Stomach (tissue), 9 donors: ENCODE measurements around the gene KCNJ5. TPM values are rescaled to one million over a fixed set of nuclear protein-coding genes. Genes with fewer than 3 reads are reported as not detected.

Experiments
- DNase-seq, 2 donors: peaks; one replicate each; pipeline versions ENCODE4 v3.0.0 to v3.0.0-alpha.2; 2013 to 2019
- H3K27ac ChIP-seq, 5 donors: fragments of 200-600 bp in 4 of 5; sonication (generic) in 4 of 5; one replicate each; pipeline ENCODE4 v1.5.1; 2013 to 2019; ENCODE audit warnings: mild to moderate bottlenecking in 1 of 5, moderate library complexity in 1 of 5
- H3K27me3 ChIP-seq, 3 donors: fragments of 200-600 bp; sonication (generic); one replicate each; pipeline ENCODE4 v1.5.1; 2017 to 2019; ENCODE audit warnings: mixed run types in 1 of 3
- H3K36me3 ChIP-seq, 4 donors: fragments of 200-600 bp; sonication (generic); 1 replicate in 3 of 4; 2 replicates in 1 of 4; pipeline ENCODE4 v1.5.1; 2016 to 2019
- H3K4me1 ChIP-seq, 4 donors: fragments of 200-600 bp; sonication (generic); one replicate each; pipeline ENCODE4 v1.5.1; 2016 to 2019
- H3K4me3 ChIP-seq, 4 donors: fragments of 200-600 bp; sonication (generic) in 3 of 4; one replicate each; pipeline ENCODE4 v1.5.1; 2016 to 2019; ENCODE audit warnings: mild to moderate bottlenecking in 1 of 4
- H3K9me3 ChIP-seq, 4 donors: fragments of 200-600 bp; sonication (generic); one replicate each; pipeline ENCODE4 v1.5.1; 2016 to 2019
- CTCF ChIP-seq, 7 experiments: fragments of 450-650 bp in 4 of 7; fragments of 200-600 bp in 3 of 7; sonication (generic) in 3 of 7; IDR thresholded peaks; one replicate each; pipeline ENCODE4 v1.5.1; 2016 to 2019; ENCODE audit warnings: antibody characterized with exemption in 7 of 7, control low read depth in 2 of 7, mild to moderate bottlenecking in 1 of 7
- EP300 ChIP-seq: sonication (generic); formaldehyde crosslinking; IDR thresholded peaks from one replicate; pipeline ENCODE4 v1.6.1; 2017; ENCODE audit warnings: antibody characterized with exemption
- POLR2A ChIP-seq, 4 donors: fragments of 450-650 bp; IDR thresholded peaks; one replicate each; pipeline ENCODE4 v1.6.1; 2016; ENCODE audit warnings: antibody characterized with exemption in 4 of 4, control low read depth in 2 of 4, mild to moderate bottlenecking in 1 of 4, moderate library complexity in 1 of 4
- POLR2AphosphoS5 ChIP-seq, 3 donors: sonication (generic); formaldehyde crosslinking; IDR thresholded peaks; one replicate each; pipeline ENCODE4 v1.6.1; 2016; ENCODE audit warnings: antibody characterized with exemption in 3 of 3
- WGBS, 5 donors: extraction: QIAGEN DNeasy Blood & Tissue Kit in 3 of 5; methylation state at CpG; one replicate each; pipeline versions ENCODE4 v1.1.5 to v1.1.7; 2013 to 2018; 5-methylcytosine and 5-hydroxymethylcytosine counted together
- intact Hi-C: fragments of 100-400 bp; cut with DNase I; formaldehyde crosslinking; loops from one replicate; pipeline ENCODE4 v1.15.1; 2023; ENCODE audit warnings: low total_unique reads
- polyA plus RNA-seq, 3 donors: library from polyadenylated mRNA; stranded (reverse); fragments of 200-250 nt; gene quantifications; one replicate each; pipeline ENCODE4 v1.2.3, GENCODE V29; 2013
- total RNA-seq, 5 donors: library from RNA; depleted of rRNA; stranded (reverse); fragments of >200 nt; gene quantifications; one replicate each; pipeline versions ENCODE4 v1.1.0 to v1.2.3, GENCODE V29; 2014 to 2016
- donor health status: healthy with polysubstance abuse.
- donor health status: Bipolar disorder and iron deficiency.
- donor health status: healthy.

The KCNJ5 gene
- total and polyA plus RNA-seq, 8 donors = 0.25 to 1.9 (median 0.83) TPM; not detected in 2

GRCh38 chr11:128939591-128939990 lies 48.4 kb downstream of the KCNJ5 start:
- Histone ChIP-seq H3K9me3 (no peaks in the 10 kb centered on the region), H3K4me3 (no peak overlapping the region), H3K27ac (no peak overlapping the region), H3K4me1 (no peaks in the 10 kb centered on the region), H3K36me3 (no peaks in the 10 kb centered on the region), H3K27me3 (peaks cover 0 to 22% (median 0%) of the 10 kb centered on the region in 3 donors)
- TF ChIP-seq POLR2AphosphoS5 (IDR thresholded peaks at IDR 0.05) (no peak), POLR2A (IDR thresholded peaks at IDR 0.05) (no peak), CTCF (IDR thresholded peaks at IDR 0.05) (no peak), EP300 (no peak)
- intact Hi-C loops = no loop called here
- WGBS, 5 donors = 62 to 78% (median 67%) methylated on average over 11 of the region's 11 CpGs
- DNase-seq = no peak

GRCh38 chr11:128940156-128940555 lies 49.0 kb downstream of the KCNJ5 start:
- H3K4me3 ChIP-seq = no peak overlapping the region
- intact Hi-C loops = no loop called here
- TF ChIP-seq CTCF (IDR thresholded peaks at IDR 0.05) = no peak
- no peak for TF ChIP-seq EP300
- no peak for TF ChIP-seq POLR2AphosphoS5 (IDR thresholded peaks at IDR 0.05)
- no peak for TF ChIP-seq POLR2A (IDR thresholded peaks at IDR 0.05)
- 63 to 73% (median 66%) methylated on average over 5 of the region's 5 CpGs for WGBS, 5 donors
- no peaks in the 10 kb centered on the region for H3K36me3 ChIP-seq
- peaks cover 0 to 22% (median 0%) of the 10 kb centered on the region in 3 donors for H3K27me3 ChIP-seq
- H3K27ac ChIP-seq = no peak overlapping the region
- H3K9me3 ChIP-seq = no peaks in the 10 kb centered on the region
- no peak for DNase-seq
- no peaks in the 10 kb centered on the region for H3K4me1 ChIP-seq

GRCh38 chr11:128940603-128941002 lies 49.4 kb downstream of the KCNJ5 start:
- no peak for DNase-seq
- Histone ChIP-seq H3K36me3 (no peaks in the 10 kb centered on the region), H3K27ac (no peak overlapping the region), H3K4me3 (no peak overlapping the region), H3K4me1 (no peaks in the 10 kb centered on the region), H3K9me3 (no peaks in the 10 kb centered on the region), H3K27me3 (peaks cover 0 to 22% (median 0%) of the 10 kb centered on the region in 3 donors)
- no peak for TF ChIP-seq POLR2AphosphoS5 (IDR thresholded peaks at IDR 0.05)
- TF ChIP-seq EP300 = no peak
- no peak for TF ChIP-seq POLR2A (IDR thresholded peaks at IDR 0.05)
- TF ChIP-seq CTCF (IDR thresholded peaks at IDR 0.05) = no peak
- 81 to 96% (median 91%) methylated on average over 12 to 15 of the region's 15 CpGs for WGBS, 5 donors
- intact Hi-C loops = no loop called here

GRCh38 chr11:128941110-128941509 lies 50.0 kb downstream of the KCNJ5 start:
- H3K27ac ChIP-seq = no peak overlapping the region
- intact Hi-C loops = no loop called here
- H3K36me3 ChIP-seq = no peaks in the 10 kb centered on the region
- no peaks in the 10 kb centered on the region for H3K9me3 ChIP-seq
- TF ChIP-seq POLR2A (IDR thresholded peaks at IDR 0.05) = no peak
- TF ChIP-seq EP300 = no peak
- no peak for TF ChIP-seq CTCF (IDR thresholded peaks at IDR 0.05)
- no peak for TF ChIP-seq POLR2AphosphoS5 (IDR thresholded peaks at IDR 0.05)
- WGBS, 5 donors = 73 to 86% (median 78%) methylated on average over 8 of the region's 8 CpGs
- H3K4me3 ChIP-seq = no peak overlapping the region
- H3K27me3 ChIP-seq = peaks cover 0 to 22% (median 0%) of the 10 kb centered on the region in 3 donors
- DNase-seq = no peak
- no peaks in the 10 kb centered on the region for H3K4me1 ChIP-seq
